NCI-H82 treated with DMSO at 0.1 percent for 48 hours (cell line): ENCODE measurements around the gene ANKRD22.

Experiments
- DNase-seq: peaks from one replicate; lab custom pipeline; 2025; ENCODE audit not compliant: unreplicated experiment; lab: John Stamatoyannopoulos, UW

Gene ANKRD22

GRCh38 chr10:88802523-88803285 lies 48.9 kb downstream of the ANKRD22 start, which contains the start of gene LIPM:
TSS of gene LIPM (plus strand) at chr10:88802730. CDS start at chr10:88802897, 167 bp downstream.
- no peak for DNase-seq

DNA sequence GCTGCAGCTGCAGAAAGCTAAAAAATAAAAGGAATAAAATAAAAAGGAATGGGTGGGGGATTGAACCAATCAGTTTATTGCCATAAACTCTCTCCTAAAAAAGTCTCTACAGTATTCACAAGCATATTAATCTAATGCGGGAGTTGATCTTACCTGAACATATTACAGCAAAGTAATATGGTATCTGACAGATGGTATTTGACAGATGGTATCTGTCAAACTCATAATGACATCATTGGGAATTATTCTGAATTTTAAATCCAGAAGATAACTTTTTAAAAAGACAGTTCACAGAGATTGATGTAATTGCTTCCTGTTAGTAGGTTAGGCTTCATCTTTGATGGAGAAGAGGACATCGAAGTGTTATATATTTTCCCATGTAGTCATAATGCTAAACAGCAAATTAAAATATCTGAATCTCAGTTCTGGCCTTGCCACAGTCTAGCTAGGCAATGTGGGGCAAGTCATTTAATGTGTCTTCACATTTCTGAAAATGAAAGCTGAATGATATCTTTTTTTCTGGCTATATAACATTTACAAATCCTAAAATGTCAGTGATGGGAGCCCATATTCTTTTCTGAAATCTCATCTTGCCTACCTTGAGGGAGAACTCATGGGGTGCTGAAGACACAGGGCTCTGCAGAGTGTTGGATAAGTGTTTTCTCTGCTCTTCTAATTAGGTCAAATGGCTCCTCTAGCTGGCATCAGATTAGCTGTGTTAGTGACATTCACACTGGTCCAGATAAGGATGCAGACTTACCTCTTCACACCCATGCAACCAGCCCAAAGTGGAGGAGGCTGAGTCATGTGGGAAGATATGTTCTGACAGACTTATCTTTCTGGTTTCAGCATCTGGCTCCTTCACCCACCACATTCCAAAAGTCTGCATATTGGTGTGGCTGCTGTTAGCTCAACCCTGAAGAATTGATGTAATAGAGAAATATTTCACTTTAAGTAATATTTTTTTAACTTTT lies 51.2 kb downstream of the ANKRD22 start:
- DNase-seq: no peak

DNA sequence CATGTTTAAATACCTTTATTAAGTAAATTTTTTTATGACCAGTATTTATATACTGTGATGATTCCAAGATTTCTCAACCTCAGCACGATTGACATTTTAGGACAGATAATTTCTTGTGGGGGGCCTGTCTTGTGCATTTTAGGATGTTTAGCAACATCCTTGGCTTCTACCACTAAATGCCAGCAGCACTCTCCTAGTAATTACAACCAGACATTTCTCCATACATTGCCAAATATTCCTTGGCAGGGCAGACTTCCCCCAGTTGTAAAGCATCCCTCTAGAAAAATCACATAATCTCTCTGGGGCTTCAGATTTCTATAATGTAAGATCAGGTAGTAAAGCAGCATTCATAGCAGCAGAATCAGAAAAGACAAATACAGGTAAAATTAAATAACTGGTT lies 56.9 kb downstream of the ANKRD22 start:
- DNase-seq: no peak

DNA sequence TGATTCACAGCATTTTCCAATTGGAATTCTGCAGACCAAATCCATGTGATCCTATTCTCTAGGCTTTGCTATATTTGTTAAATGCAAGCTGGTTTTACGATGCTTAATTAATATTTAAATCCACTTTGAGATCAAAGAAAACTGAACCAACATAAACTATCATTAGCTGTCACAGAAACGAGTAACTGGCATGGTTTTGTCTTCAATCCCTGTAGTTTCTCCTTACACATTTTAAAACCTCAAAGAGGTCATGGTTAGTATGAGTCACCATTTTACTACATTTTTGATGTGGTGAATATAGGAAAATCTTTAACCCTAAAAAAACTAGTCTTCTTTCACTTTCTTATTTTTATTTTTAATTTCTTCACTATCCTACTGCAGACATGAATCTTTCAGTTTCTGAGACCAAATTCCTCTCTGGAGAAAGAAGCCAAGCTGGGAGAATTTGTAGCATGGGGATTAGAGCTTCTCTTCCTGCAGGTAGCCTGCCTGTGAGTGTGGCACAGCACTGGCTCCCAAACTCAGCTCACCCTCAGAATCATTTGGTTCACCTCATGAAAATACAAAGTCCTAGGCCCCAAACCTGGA lies 57.8 kb downstream of the ANKRD22 start:
- DNase-seq: no peak

GRCh38 chr10:88792661-88793060 lies 59.0 kb downstream of the ANKRD22 start:
- no peak for DNase-seq

DNA sequence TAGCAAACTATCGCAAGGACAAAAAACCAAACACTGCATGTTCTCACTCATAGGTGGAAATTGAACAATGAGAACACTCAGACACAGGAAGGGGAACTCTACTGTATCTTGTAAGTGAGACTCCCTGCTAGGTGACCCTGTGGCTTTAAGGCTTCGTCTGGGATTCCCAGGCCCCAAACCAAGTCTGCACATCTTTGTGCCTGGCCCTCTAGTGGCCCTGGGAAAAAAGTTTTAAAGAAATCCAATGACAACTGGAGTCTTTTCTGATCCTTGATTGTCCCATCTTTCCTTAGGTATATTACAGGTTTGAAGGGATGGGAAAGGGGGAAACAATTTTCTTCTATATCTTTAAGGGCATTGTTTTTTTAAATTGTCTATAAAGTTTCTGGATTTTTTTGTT lies 59.7 kb downstream of the ANKRD22 start:
- DNase-seq: no peak

- no peak for DNase-seq
Measured at GRCh38 chr10:88788924-88789323, 62.7 kb downstream of the ANKRD22 start.

- no peak for DNase-seq
Measured at GRCh38 chr10:88787463-88787862, 64.2 kb downstream of the ANKRD22 start.

GRCh38 chr10:88786032-88786770 lies 65.4 kb downstream of the ANKRD22 start:
- no peak for DNase-seq

- DNase-seq: no peak
Measured at GRCh38 chr10:88783724-88784123, 67.9 kb downstream of the ANKRD22 start.

DNA sequence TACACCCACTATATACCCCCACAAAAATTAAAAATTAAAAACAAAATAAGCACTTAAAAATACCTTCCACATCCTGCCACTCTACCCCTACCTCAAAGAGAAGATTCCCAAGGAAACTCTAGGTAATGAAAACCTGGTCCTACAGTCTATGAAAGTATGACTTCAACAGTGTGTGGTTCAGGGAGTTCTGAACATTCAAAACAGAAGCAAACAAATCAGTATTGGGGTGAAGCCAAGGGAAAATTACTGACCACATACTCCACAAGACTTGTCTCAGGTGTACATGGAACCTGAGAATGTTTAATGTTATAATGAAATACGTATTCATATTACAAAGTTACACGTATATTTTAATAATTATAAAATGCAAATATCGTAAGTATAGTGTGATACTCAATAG lies 69.4 kb downstream of the ANKRD22 start:
- no peak for DNase-seq

DNA sequence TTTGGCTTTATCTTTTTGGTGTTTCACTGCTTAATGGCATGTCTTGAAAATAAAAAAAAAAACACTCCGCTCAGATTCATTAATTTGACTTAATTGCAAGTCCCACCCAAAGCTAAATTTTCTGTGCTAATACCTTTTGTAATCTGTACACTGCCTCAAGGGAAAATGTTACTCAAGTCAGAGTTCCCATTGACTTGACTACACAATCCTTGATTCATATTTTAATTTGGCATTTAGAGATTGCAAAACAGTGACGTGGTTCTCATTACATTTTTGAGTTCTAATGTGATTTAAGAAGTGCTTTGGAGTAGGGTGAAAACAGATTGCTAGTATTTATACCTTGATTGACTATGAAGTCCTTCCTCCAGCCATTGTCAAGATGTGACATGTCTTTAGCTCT lies 70.4 kb downstream of the ANKRD22 start:
- DNase-seq: no peak
